GM18502 (cell line): ENCODE results near the gene C2CD4B.

Experiments
- ATAC-seq: cut with Tn5 transposase; IDR thresholded peaks from one replicate; pipeline ENCODE4 v1.9.1; 2021; ENCODE audit warnings: mild to moderate bottlenecking; ENCODE audit not compliant: unreplicated experiment, poor library complexity

Gene C2CD4B

GRCh38 chr15:62165104-62165792 is at the start of gene C2CD4B:
Gene C2CD4B, minus strand, starts transcription at chr15:62165285. Its CDS starts 301 bp downstream, at chr15:62164984.
- ATAC-seq = no peak

GRCh38 chr15:62212741-62213140 is 47.7 kb upstream of the C2CD4B start:
- no peak for ATAC-seq

GRCh38 chr15:62211348-62211747 is 46.3 kb upstream of the C2CD4B start:
- no peak for ATAC-seq

- no peak for ATAC-seq
These were observed 44.7 kb upstream of the C2CD4B start for GRCh38 chr15:62209821-62210220.

- no peak for ATAC-seq
These were observed 44.2 kb upstream of the C2CD4B start for GRCh38 chr15:62209322-62209721.

DNA sequence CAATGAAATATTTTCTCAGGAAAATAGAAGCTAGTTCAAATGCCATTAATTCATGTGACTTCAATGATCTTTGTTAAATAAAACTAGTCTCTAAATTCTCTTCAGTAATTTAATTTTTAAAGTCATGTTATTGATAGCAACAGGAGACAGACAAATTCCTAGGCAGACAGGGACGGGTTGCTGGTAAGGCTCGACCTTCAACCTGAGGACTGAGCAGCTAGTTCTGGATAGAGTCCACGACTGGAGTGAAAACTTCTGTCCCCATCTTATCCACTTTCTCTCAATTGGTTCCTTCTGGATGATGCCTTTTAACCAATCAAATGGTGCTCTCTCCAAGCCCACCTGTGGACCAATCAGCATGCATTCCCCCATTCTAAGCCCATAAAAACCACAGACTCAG is 43.8 kb upstream of the C2CD4B start:
- ATAC-seq = no peak

- ATAC-seq = no peak
These were observed 43.3 kb upstream of the C2CD4B start for GRCh38 chr15:62208367-62208766.

GRCh38 chr15:62190675-62191074 is 25.6 kb upstream of the C2CD4B start:
- no peak for ATAC-seq

- no peak for ATAC-seq
These were observed 25.2 kb upstream of the C2CD4B start for GRCh38 chr15:62190274-62190673.

GRCh38 chr15:62188744-62189143 is 23.7 kb upstream of the C2CD4B start:
- no peak for ATAC-seq

- no peak for ATAC-seq
These were observed 22.8 kb upstream of the C2CD4B start for GRCh38 chr15:62187910-62188309.

DNA sequence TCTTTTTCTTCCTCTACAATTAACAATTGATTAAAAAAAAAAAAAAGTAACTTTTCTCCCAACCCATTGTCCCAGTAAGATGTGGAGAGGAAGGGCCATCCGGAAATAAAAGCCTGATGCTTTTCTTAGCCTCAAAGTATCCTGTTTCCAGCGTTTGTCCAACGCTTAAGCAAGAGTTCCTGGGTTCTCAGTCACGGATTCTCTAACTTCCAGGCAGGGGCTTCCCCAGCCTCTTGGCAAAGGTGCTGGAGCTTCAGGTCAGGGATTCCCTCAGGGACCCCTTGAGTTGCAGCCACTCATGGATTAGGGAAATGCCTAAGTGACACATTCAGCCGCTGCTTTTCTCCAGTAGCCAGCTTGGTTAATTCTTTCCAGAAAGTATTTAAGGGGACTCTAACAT is 22.3 kb upstream of the C2CD4B start:
- no peak for ATAC-seq

GRCh38 chr15:62186578-62186977 is 21.5 kb upstream of the C2CD4B start:
- ATAC-seq = no peak

- ATAC-seq = no peak
These were observed 18.0 kb upstream of the C2CD4B start for GRCh38 chr15:62183130-62183529.

DNA sequence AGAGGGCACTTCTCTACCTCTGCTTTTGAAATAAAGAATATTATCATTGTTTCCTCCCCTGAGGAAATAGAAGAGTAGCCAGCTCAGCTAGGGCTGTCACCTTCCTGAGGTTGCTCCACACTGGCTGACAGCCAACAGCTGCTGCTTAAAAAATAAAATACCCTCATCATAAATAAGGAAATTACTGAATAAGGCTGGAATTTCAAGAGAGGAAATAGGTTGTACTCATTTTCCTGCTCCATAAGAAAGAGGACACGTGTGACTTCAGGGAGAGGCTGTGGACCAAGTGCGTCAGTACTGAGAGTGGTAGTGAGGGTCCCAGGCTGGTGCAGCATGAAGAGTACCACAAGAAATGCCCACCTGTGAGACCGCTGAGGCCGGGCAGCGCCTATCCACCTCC is 8.1 kb upstream of the C2CD4B start:
- ATAC-seq = no peak

GRCh38 chr15:62171882-62172281 is 6.8 kb upstream of the C2CD4B start:
- ATAC-seq = no peak

DNA sequence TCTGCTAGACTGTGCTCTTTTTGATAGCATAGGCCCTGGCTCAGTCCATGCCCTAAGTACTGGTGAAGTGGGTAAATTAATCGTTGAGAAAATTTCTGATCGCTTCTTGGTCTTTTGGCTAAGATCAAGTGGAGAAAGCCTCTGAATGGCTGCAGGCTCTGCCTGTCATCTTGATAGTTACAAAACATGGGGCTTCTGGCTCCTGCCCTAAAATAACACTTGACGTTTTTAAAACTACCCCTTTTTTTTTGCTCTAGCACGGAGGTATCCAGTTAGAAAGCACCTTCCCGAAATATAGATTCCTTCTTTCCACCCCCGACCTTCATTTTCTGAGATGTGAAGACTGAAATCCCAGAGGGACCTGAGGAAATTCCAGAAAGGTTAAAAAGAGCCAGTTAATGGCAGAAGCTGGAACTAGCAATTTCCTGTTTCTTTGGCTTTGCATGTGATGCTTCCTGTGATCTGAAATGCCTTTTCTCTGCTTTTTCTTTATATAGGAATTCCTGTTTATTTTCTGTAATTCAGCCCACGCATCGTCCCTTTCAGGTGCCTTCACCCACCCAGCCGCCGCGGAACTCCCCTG is 799 bp upstream of the C2CD4B start:
- no peak for ATAC-seq

DNA sequence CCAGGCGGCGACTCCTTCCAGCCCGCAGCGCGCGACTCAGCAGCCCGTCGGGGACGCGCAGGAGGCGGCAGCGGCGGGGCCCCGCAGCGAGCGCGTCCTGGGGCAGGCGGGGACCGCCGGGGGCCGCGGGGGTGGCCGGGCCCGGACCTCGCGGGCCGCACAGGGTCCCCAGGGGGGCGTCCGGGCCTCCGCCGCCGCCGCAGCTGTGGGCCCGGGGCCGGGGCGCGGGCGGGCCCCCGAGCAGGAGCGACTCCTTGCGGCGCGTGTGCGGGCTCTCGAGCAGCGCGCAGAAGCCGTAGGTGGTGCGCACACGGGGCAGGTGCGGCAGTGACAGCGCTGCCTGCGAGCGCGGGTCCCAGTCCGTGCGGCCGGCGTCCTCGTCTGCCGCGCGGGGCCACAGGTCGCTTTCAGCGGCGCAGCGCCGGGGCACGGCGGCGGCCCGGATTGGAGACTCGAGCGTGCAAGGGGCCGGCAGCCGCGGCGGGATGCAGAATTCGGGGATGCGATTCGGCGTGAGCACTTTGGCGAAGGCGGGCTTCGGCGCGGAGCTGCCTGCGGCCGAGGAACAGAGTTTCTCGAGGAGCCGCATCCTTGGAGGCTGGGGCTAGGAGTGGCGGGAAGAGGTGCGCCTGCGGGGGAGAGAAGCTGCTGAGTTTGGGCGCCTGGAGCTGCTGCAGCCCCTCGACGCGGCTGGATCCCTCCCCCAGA is 535 bp downstream of the C2CD4B start:
- no peak for ATAC-seq

DNA sequence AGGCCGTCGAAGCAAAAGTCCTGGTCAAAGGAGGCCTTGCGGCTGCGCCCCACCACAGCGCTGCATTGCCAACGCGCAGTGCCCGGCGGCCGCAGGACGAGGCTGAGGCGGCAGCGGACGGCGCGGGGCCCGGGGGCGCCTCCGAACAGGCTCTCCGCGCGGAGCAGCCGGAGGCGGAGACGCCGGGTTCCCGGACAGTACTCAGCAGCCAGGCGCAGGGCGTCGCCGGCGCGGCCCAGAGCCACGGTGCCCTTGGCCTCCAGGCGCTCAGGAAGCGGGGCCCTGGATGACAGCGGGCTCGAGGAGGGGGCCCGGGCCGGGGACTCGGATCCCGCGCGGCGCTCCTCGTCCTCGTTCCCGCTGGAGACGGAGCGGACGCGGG is 1.1 kb downstream of the C2CD4B start:
- no peak for ATAC-seq

DNA sequence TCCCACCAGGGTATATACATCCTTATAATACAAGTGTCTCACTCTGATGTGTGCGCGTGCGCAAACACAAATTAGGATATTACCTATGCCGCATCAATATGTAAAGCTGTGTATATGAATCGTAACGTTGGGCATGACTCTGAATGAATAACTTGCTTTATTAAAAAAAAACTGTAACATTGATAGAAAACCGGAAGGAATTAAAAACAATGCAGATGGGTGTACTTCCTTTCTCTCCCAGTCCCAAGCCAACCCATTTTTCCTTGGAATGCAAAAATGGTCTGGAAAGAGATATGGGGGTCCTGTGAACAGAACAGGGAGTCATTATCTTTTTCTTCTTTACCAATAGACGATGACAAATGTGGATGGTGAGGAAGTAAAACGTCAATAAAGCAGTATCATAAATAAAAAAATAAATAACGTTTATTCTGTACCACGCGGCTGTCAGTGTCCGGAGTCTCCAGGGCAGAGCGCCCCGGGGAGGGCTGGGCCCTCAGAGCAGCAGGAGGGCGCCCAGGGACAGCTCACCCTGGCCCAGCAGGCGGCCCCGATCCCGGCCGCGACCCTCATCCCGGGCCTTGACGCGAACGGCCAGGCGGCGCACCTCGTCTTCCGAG is 1.6 kb downstream of the C2CD4B start:
- no peak for ATAC-seq

DNA sequence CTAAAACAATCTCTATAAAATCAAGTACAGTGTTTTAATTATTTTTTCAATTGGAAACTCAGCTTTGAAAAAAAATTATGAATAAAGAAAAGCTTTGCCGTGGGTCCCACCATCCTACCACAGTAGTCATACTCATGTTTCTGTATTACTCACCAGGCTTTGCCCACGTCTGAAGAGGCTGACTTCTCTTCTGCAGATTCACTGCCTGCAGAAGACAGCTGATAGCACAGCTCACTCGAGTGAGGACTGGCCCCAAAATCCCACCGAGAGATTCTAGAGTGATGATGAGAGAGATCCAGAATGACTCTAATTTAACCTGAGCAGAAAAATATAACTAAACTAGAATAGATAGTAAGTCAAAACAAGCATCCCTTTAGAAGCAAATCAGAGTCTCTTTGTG is 11.9 kb downstream of the C2CD4B start:
- no peak for ATAC-seq
